SK-N-SH (cell line): ENCODE measurements around the gene MPPED2. TPM values are rescaled to one million over a fixed set of nuclear protein-coding genes. Genes with fewer than 3 reads are reported as not detected.
A peak's percentile ranks its signal among the peaks of the same experiment; 100 is the strongest.

ENCODE experiments used
- CTCF ChIA-PET: fragments of 300-600, 350-600 bp; formaldehyde crosslinking; extraction: SDS; loops from one replicate; lab custom pipeline; 2021; lab: Yijun Ruan, JAX
- POLR2A ChIA-PET: fragments of 350-600 bp; sonication (Branson Sonifier 250); formaldehyde crosslinking; extraction: SDS; loops from one replicate; lab custom pipeline; 2020; ENCODE audit warnings: antibody characterized with exemption, inconsistent platforms; lab: Yijun Ruan, JAX
- DNase-seq: peaks from one replicate; pipeline ENCODE4 v3.0.0; 2012
- H2AFZ ChIP-seq: fragments of 200-600 bp; sonication (generic); 2 replicates; pipeline ENCODE4 v1.8.1; 2016; ENCODE audit warnings: antibody characterized with exemption, mild to moderate bottlenecking, low read depth
- H3F3A ChIP-seq: fragments of 200-600 bp; sonication (generic); replicated peaks from 2 replicates; pipeline ENCODE3; 2016; ENCODE audit warnings: antibody characterized with exemption, mild to moderate bottlenecking; ENCODE audit not compliant: insufficient read depth
- H3K27ac ChIP-seq, 2 experiments: fragments of 200-500 bp in 1 of 2; fragments of 200-600 bp in 1 of 2; sonication (Bioruptor generic) in 1 of 2; sonication (generic), shearing (Covaris generic) in 1 of 2; 2 replicates each; pipeline versions ENCODE4 v1.5.1 to v1.6.1; 2014 to 2016; ENCODE audit warnings: low read depth in 2 of 2, inconsistent platforms in 1 of 2, low read length in 1 of 2, mild to moderate bottlenecking in 1 of 2, mixed read lengths in 1 of 2
- H3K27me3 ChIP-seq: fragments of 200-600 bp; sonication (generic), shearing (Covaris generic); 2 replicates; pipeline ENCODE4 v1.6.1; 2016; ENCODE audit warnings: mixed run types; ENCODE audit not compliant: insufficient read depth
- H3K36me3 ChIP-seq, 2 experiments: fragments of 200-500 bp in 1 of 2; fragments of 200-600 bp in 1 of 2; sonication (Bioruptor generic) in 1 of 2; sonication (generic) in 1 of 2; replicated peaks in 1 of 2; 2 replicates each; pipeline versions ENCODE3 to v1.5.1; 2014 to 2016; ENCODE audit warnings: low read length in 1 of 2, mild to moderate bottlenecking in 1 of 2; ENCODE audit not compliant: insufficient read depth in 2 of 2, control insufficient read depth in 1 of 2
- H3K4me1 ChIP-seq, 2 experiments: fragments of 200-500 bp in 1 of 2; fragments of 200-600 bp in 1 of 2; sonication (Bioruptor generic) in 1 of 2; sonication (generic), shearing (Covaris generic) in 1 of 2; 2 replicates each; pipeline versions ENCODE4 v1.5.1 to v1.6.1; 2014 to 2016; ENCODE audit warnings: low read depth in 1 of 2, low read length in 1 of 2, mixed run types in 1 of 2; ENCODE audit not compliant: insufficient read depth in 2 of 2, control insufficient read depth in 1 of 2
- H3K4me2 ChIP-seq: fragments of 200-600 bp; sonication (generic), shearing (Covaris generic); 2 replicates; pipeline ENCODE4 v1.6.1; 2017; ENCODE audit warnings: mixed run types
- H3K4me3 ChIP-seq, 2 experiments: fragments of 200-500 bp in 1 of 2; fragments of 200-600 bp in 1 of 2; sonication (Bioruptor generic) in 1 of 2; sonication (generic), shearing (Covaris generic) in 1 of 2; 2 replicates each; pipeline versions ENCODE4 v1.5.1 to v1.8.1; 2014 to 2016; ENCODE audit warnings: low read depth in 2 of 2, inconsistent platforms in 1 of 2, low read length in 1 of 2, mild to moderate bottlenecking in 1 of 2, mixed read lengths in 1 of 2, moderate library complexity in 1 of 2
- H3K79me2 ChIP-seq: fragments of 200-600 bp; sonication (generic); 2 replicates; pipeline ENCODE4 v1.8.1; 2017; ENCODE audit warnings: mild to moderate bottlenecking; ENCODE audit not compliant: insufficient read depth
- H3K9ac ChIP-seq: fragments of 200-600 bp; sonication (generic); 2 replicates; pipeline ENCODE4 v1.6.1; 2017; ENCODE audit warnings: mixed run types
- H3K9me2 ChIP-seq: fragments of 200-600 bp; sonication (generic); 2 replicates; pipeline ENCODE4 v1.6.1; 2017; ENCODE audit warnings: mixed run types
- H3K9me3 ChIP-seq: fragments of 200-600 bp; sonication (generic); 2 replicates; pipeline ENCODE4 v1.6.1; 2017; ENCODE audit warnings: mixed run types, mild to moderate bottlenecking, moderate library complexity
- H4K20me1 ChIP-seq: fragments of 200-600 bp; sonication (generic); 2 replicates; pipeline ENCODE4 v1.6.1; 2017; ENCODE audit warnings: mild to moderate bottlenecking, mixed run types; ENCODE audit not compliant: insufficient read depth
- CHD2 ChIP-seq: fragments of 150-350 bp; IDR thresholded peaks from 2 replicates; pipeline ENCODE4 v1.6.1; 2018; ENCODE audit warnings: low read length; ENCODE audit not compliant: partially characterized antibody
- ELF1 ChIP-seq: IDR thresholded peaks from 2 replicates; pipeline ENCODE4 v1.4.0; 2012
- EP300 ChIP-seq, 2 experiments: IDR thresholded peaks; 2 replicates each; pipeline versions ENCODE4 v1.4.0 to v1.6.1; 2012; ENCODE audit warnings: borderline replicate concordance in 1 of 2, low read depth in 1 of 2, low read length in 1 of 2
- GATA2 ChIP-seq: sonication (generic); formaldehyde crosslinking; IDR thresholded peaks from 2 replicates; pipeline ENCODE4 v1.5.0; 2020; ENCODE audit warnings: mild to moderate bottlenecking, missing genetic modification reagents
- IRF3 ChIP-seq: fragments of 150-350 bp; IDR thresholded peaks from 2 replicates; pipeline ENCODE4 v1.6.1; 2016; ENCODE audit warnings: mild to moderate bottlenecking, low read depth, low read length
- MAX ChIP-seq: IDR thresholded peaks from 2 replicates; pipeline ENCODE4 v1.4.0; 2012; ENCODE audit warnings: low read depth
- MEF2A ChIP-seq: IDR thresholded peaks from 2 replicates; pipeline ENCODE4 v1.4.0; 2012; ENCODE audit warnings: low read depth, borderline replicate concordance
- NRF1 ChIP-seq: IDR thresholded peaks from 2 replicates; pipeline ENCODE4 v1.6.1; 2012; ENCODE audit warnings: low read depth, mild to moderate bottlenecking, low read length
- PBX3 ChIP-seq: IDR thresholded peaks from 2 replicates; pipeline ENCODE4; 2012
- RCOR1 ChIP-seq: fragments of 150-350 bp; IDR thresholded peaks from 2 replicates; pipeline ENCODE4 v1.6.1; 2017; ENCODE audit warnings: antibody characterized with exemption, low read length
- REST ChIP-seq: IDR thresholded peaks from 2 replicates; pipeline ENCODE4 v1.6.1; 2012; ENCODE audit warnings: mild to moderate bottlenecking, low read depth, low read length, moderate library complexity
- RFX5 ChIP-seq: IDR thresholded peaks from 2 replicates; pipeline ENCODE4 v1.6.1; 2012; ENCODE audit warnings: mild to moderate bottlenecking, improper control_type of control experiment, low read length
- RXRA ChIP-seq: IDR thresholded peaks from 2 replicates; pipeline ENCODE4 v1.4.0; 2012; ENCODE audit warnings: low read depth, mild to moderate bottlenecking, borderline replicate concordance
- TCF12 ChIP-seq: IDR thresholded peaks from 2 replicates; pipeline ENCODE4 v1.4.0; 2012
- USF1 ChIP-seq: IDR thresholded peaks from 2 replicates; pipeline ENCODE4 v1.4.0; 2012; ENCODE audit warnings: low read depth, borderline replicate concordance
- USF2 ChIP-seq: fragments of 150-350 bp; IDR thresholded peaks from 2 replicates; pipeline ENCODE4 v1.6.1; 2017; ENCODE audit warnings: antibody characterized with exemption, low read length, low read depth, borderline replicate concordance
- YY1 ChIP-seq: IDR thresholded peaks from 2 replicates; pipeline ENCODE4 v1.4.0; 2012; ENCODE audit warnings: low read depth, mild to moderate bottlenecking
- WGBS: methylation state at CpG from one replicate; pipeline ENCODE4 v1.1.6; 2017; ENCODE audit warnings: low lambda C conversion rate; 5-methylcytosine and 5-hydroxymethylcytosine counted together
- polyA plus RNA-seq, 3 experiments: library from polyadenylated mRNA; depleted of rRNA; stranded (reverse); fragments of >200 nt; gene quantifications; 2 replicates each; pipeline ENCODE4 v1.2.3, GENCODE V29; 2012

Gene MPPED2
- polyA plus RNA-seq, 1 of the 3 experiments (the other 2 are of a cell fraction), result 0.05 TPM

- no peak overlapping the region for H3K4me2 ChIP-seq
- no peak for DNase-seq
- H3K4me1 ChIP-seq, result peaks cover 4 to 10% of the 10 kb centered on the region in 2 experiments; a peak in 3 of 4 replicates
- H3F3A ChIP-seq, result no peaks in the 10 kb centered on the region
- no peak overlapping the region for H3K27ac ChIP-seq
- no peaks in the 10 kb centered on the region for H4K20me1 ChIP-seq
- H3K27me3 ChIP-seq, result peaks cover 32% of the 10 kb centered on the region
- no peak overlapping the region for H2AFZ ChIP-seq
- no peaks in the 10 kb centered on the region for H3K9me2 ChIP-seq
- no peak overlapping the region for H3K9ac ChIP-seq
- WGBS, result 42% methylated on average over 1 of the region's 1 CpG
- ChIA-PET POLR2A (no interaction called here), CTCF (interaction anchor here (1.0 to 3.3 kb wide), 8 partner anchors 9 to 317 kb away, joined by 3 to 9 read pairs (median 4); no protein-coding TSS in a partner anchor)
- no peak overlapping the region for H3K4me3 ChIP-seq
- H3K9me3 ChIP-seq, result no peaks in the 10 kb centered on the region
- no peaks in the 10 kb centered on the region for H3K79me2 ChIP-seq
- TF ChIP-seq MAX (no peak), MEF2A (no peak), USF2 (no peak), GATA2 (CRISPR knock-in tag) (no peak), NRF1 (no peak), RFX5 (no peak), TCF12 (no peak), IRF3 (no peak), EP300 (IDR thresholded peaks at IDR 0.05; ENCODE audit: borderline replicate concordance in 1 of 2, low read depth in 1 of 2, low read length in 1 of 2) (no peak), YY1 (no peak), RCOR1 (no peak), CHD2 (no peak), USF1 (no peak)
- H3K36me3 ChIP-seq, result no peaks in the 10 kb centered on the region
Measured at GRCh38 chr11:30587269-30587812, 1.2 kb upstream of the MPPED2 start.

- Histone ChIP-seq H3K9me3 (no peaks in the 10 kb centered on the region), H3K4me1 (peaks cover 4 to 10% of the 10 kb centered on the region in 2 experiments; a peak in 3 of 4 replicates), H4K20me1 (no peaks in the 10 kb centered on the region), H3K9me2 (no peaks in the 10 kb centered on the region), H3K27me3 (peaks cover 32% of the 10 kb centered on the region), H3K9ac (no peak overlapping the region), H3K79me2 (no peaks in the 10 kb centered on the region), H3K36me3 (no peaks in the 10 kb centered on the region), H3K4me3 (peak overlapping the region; percentile 53 to 64), H3K27ac (peak overlapping the region in 1 of 2 experiments; percentile 83; a peak in 2 of 4 replicates), H2AFZ (peak overlapping the region; percentile 84; the same call in 1 of the 2 replicates), H3F3A (no peaks in the 10 kb centered on the region), H3K4me2 (peak overlapping the region; percentile 86)
- ChIA-PET POLR2A (interaction anchor here (1.2 to 1.3 kb wide), 2 partner anchors 50 to 276 kb away, joined by 3 to 6 read pairs; no protein-coding TSS in a partner anchor), CTCF (interaction anchor here (0.8 to 3.3 kb wide), 22 partner anchors 8 to 332 kb away, joined by 3 to 9 read pairs (median 4); no protein-coding TSS in a partner anchor)
- DNase-seq, result peak; percentile 82
- whole genome bisulfite sequencing, result under 1% methylated on average over 20 of the region's 42 CpGs
- TF ChIP-seq RXRA (no peak), ELF1 (no peak), REST (no peak), IRF3 (no peak), PBX3 (no peak), USF2 (no peak)
Measured at GRCh38 chr11:30585892-30586250, 282 bp downstream of the MPPED2 start.
